GM19455 (cell line): ENCODE data around the gene ADAD1.
A peak's percentile ranks its signal among the peaks of the same experiment; 100 is the strongest.
"Not testable (repeated sequence)": the region's sequence is repeated elsewhere in the genome, so short reads cannot be mapped to it uniquely, and the experiment has no call there.

Experiments used
- ATAC-seq: cut with Tn5 transposase; IDR thresholded peaks from one replicate; pipeline ENCODE4 v1.9.1; 2021; ENCODE audit not compliant: unreplicated experiment

ADAD1 gene

DNA sequence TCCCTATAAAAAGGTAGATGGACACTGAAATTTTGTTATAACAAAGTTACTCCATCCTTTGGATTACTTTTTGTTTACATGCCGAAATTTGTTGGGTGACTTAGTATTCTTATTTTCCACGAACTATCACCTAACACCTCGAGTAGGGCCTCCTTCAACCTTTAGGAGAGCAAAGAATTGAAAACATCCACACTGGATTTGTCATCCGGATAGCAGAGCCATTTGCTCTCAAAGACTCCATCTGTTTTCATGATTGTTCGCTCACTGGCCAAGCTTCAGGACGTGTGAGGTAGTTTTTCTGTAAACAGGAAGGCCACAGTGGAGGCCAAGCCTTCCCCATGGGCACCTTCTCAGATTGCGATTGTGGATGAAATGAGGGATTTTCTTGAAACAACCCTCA, at the start of gene ADAD1:
ADAD1 (plus strand) TSS at position 301 of the 400 bp plus-strand sequence. CDS start 1,059 bp downstream, outside the sequence.
- no peak for ATAC-seq

DNA sequence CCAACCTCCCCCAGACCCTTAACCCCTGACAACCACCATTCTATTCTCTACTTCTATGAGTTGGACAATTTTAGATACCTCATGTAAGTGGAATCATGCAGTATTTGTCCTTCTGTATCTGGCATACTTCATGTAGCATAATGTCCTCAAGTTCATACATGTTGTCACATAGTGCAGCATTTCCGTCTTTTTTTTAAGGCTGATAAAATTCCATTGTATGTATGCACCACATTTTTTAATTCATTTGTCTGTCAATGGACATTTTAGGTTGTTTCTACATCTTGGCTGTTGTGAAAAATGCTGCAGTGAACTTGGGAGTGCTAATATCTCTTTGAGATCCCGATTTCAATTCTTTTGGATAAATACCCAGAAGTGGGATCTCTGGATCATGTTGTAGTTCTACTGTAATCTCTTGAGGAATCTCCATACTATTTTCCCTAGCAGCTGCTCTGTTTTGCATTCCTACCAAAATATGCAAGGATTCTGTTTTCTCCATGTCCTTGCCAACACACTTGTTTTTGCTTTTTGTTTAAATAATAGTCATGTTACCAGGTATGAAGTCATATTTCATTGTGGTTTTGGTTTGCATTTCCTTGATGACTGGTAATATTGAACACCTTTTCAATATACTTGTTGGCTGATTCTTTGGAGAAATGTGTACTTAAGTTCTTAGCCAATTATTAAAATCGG, 48.8 kb upstream of the ADAD1 start:
- ATAC-seq, result no peak

DNA sequence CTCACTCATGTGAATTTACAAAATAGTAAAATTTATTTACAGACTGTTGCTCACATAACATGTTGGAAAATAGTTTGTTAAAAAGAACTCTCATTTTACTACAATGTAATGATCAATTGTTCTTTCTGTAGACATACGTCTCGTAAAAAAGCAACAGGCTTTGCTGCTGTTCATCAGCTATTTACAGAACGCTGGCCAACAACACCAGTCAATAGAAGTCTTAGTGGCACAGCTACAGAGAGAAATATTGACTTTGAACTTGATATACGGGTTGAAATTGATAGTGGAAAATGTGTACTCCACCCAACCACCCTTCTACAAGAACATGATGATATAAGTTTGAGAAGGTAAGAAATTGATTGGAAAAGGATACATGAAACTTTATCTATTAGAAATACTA, 47.6 kb upstream of the ADAD1 start:
- ATAC-seq, result no peak

DNA sequence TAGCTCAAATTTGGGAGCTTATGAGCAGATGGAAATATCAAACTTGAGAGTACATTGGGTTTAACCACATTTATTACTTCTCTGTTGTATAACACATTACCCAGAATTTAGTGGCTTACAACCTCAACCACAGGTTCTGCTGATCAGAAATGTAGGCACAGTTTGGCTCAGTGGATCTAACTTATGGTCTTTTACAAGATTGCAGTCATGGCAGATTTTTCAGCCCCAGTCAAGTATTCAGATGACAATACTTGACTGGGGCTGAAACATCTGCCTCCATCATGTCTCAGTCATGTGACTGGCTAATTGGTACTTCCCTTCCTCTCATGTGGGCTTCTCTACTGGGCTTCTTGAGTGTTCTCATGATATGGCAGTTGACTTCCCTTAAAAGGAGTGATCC, 44.0 kb upstream of the ADAD1 start:
- no peak for ATAC-seq

DNA sequence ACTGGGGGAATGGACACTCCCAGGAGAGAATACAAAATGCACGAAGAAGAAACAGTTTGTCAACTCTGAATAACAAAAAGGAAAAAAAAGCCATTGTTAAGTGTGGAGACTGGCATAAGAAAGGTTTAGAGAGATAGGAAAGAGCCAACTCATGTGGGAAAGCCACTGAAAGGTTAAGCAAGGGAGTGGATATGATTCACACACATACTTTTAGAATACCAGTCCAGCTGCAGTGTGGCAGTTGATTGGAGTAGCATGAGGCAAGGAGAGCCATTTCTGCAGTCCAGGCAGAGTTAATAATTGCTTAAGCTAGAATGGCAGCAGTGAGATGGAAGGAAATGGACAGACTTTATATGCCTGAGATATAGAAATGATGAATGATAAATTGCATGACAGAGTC, 36.9 kb upstream of the ADAD1 start:
- ATAC-seq, result no peak

DNA sequence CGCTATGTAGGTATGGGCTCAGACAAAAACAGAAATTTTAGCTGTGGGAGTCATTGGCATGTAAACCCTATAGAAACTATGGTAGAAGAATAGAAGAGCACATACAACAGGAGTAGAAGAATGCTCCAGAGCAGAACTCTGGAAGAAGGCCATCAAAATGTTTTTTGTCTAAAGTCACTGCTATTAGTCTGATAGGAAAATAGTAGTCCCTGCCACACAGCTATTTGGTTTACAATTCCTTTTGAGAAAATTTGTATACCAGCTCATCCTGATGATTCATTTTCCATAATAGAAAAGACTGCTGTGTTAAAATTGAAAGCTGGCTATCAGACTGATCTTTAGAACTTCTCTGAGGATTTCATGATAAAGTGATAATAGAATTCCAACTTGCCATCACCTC, 32.8 kb upstream of the ADAD1 start:
- ATAC-seq, result no peak

DNA sequence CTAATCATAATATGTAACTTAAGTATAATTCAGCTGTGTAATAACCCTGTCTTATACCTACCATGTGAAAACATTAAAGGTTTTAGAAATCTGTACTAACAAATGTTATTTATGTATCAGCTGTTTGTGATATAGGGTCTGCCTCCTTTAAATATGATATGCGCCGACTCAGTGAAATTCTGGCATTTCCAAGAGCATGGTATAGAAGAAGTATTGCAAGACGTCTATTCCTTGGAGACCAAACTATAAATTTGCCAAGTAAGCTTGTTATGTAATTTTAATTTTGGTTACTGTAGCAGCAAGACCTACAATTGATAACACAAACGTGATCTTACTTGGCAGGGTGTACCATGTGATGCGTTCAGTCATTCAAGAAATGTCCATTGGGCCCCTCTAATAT, 32.3 kb upstream of the ADAD1 start:
- no peak for ATAC-seq

DNA sequence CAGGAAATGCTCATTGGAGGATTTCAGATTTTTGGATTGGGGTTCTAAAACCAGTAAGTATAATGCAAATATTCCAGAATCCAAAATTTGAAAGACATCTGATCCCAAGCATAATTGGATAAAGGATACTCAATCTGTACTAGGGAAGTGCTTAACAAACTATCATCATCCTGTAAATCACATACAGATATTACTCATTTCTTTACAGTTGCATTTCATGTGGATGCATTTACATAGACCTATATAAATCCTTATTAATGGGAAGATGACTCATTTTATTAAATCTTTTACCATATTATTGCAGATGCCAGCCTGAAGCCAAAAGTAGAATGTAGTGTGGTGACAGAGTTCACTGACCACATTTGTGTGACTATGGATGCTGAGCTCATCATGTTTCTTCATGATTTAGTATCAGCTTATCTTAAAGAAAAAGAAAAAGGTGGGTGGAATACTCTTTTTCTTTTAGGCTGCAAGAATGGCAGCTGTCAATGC, 22.4 kb upstream of the ADAD1 start:
- ATAC-seq, result no peak

DNA sequence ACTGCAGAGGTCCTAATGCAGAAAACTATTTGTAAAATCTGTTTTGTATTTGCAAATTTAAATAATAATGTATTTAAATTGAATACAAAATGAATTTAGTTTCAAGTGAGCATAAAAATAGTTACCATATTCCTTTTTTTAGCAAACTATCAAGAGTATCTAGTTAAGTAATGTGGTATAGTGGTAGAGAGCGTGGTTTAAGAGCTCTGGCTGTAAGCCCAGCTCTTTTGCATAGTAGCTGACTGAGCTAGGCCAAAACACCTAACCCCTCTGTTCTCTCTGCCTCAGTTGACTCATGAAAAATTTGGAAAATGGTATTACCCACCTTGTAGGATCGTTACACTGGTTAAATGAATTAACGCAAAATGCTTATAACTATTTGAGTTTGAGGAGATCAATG, 18.1 kb upstream of the ADAD1 start:
- ATAC-seq, result no peak

DNA sequence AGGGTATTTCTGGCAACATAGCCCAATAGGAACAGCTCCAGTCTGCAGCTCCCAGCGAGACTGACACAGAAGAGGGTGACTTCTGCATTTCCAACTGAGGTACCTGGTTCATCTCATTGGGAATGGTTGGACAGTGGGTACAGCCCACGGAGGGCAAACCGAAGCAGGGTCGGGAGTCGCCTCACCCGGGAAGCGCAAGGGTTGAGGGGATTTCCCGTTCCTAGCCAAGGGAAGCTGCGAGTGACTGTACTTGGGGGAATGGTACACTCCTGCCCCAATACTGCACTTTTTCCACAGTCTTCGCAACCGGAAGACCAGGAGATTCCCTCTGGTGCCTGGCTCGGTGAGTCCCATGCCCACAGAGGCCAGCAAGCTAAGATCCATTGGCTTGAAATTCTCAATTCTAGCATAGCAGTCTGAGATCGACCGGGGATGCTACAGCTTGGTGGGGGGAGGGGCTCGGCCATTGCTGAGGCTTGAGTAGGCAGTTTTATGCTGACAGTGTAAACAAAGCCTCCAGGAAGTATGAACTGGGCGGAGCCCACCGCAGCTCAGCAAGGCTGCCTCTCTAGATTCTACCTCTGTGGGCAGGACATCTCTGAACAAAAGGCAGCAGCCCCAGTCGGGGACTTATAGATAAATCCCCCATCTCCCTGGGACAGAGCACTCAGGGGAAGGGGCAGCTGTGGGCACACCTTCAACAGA, 14.0 kb upstream of the ADAD1 start:
- no peak for ATAC-seq

DNA sequence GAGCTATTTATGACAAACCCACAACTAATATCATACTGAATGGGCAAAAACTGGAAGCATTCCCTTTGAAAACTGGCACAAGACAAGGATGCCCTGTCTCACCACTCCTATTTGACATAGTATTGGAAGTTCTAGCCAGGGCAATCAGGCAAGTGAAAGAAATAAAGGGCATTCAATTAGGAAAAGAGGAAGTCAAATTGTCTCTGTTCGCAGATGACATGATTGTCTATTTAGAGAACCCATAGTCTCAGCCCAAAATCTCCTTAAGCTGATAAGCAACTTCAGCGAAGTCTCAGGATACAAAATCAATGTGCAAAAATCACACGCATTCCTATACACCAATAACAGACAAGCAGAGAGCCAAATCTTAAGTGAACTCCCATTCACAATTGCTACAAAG, 10.0 kb upstream of the ADAD1 start:
- not testable (repeated sequence) for ATAC-seq

DNA sequence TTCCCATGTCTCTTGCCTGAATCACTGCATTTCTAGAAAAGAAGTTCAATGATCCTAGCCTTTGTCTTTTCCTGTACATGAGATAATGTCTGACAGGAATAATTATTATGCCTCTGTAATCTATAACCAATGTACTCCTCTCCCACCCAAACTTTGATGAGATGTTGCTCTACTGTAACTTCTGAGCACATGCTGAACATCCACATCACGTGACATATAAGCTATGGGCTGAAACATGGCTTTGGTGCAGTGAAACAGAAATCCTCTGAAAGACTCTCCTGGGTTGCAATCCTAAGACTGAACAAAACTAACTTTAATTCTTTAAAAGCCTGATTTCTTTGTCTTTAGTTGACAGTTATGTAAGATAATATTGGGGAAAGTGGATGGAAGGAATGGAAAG, 1.5 kb upstream of the ADAD1 start:
- ATAC-seq, result no peak

DNA sequence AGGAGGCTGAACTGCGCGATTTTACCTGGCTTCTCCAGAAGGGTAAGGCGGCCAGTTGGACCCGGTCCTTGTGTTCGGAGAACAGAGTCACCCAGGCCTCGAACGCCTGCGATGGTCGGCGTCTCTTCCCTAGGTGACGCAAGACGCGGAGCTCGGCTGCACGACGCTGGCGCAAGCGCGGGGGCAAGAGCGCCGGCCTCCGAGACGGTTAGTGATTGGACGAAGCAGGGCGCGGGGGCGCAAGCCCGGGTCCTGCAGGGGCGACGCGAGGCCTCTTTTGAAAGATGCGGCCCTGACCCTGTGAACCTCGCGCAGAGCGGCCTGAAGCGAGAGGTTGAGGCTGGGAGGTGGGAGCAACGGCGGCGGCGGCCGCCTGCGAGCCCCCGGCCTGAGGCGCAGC, 428 bp downstream of the ADAD1 start:
- no peak for ATAC-seq

DNA sequence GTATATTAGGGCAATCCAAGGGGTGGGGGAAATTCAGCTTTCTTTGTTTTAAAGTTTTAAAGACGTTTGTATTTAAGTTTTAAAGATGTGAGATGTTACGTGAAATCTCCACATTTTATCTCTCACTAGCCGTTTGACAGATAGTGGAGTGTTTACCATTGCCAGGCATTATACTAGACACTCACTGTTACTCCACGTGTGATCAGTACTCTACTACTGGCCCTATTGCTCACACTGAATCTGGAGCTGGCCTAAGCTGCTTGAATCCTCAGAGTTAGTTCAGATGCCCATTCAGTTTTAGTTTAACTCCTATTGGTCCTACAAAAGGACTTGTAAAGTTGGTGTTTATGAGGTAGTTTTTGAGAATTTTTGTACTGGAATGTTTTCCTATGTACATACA, 4.5 kb downstream of the ADAD1 start:
- no peak for ATAC-seq

DNA sequence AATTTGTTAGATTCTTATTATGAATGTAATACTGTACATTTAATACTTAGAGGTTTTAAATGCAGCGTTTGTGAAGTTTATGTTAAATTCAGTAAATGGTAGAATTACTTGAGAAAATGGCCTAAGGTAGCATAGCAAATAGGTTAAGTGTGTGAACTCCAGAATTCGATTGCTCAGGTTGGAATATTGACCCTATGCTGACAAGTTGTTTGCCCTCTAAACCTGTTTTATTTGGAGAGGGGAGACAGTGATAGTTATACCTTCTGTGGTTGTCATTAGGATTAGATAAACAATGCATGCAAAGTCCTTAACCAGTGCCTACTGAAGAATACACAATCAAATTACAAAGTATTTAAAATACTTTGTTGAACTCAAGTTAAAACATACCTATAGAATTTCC, 5.4 kb downstream of the ADAD1 start:
- ATAC-seq, result no peak

DNA sequence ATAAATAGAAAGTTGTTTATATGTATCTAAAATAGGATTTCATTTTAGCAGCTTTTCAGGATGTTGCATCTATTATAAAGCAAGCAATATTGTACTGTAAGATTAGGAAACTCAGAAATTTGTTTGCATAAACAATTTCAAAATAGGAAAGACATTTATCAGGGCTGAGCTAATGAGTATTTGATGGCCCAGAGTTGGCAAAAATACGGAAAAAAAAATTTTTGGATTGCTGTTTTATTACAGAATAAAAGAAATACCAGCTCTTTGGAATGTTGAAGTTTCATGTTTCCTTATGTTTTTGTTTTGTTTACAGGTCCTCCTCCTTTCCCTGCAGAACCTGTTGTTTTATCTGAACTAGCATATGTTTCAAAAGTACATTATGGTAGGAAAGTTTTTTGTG, 14.5 kb downstream of the ADAD1 start:
- ATAC-seq, result no peak

DNA sequence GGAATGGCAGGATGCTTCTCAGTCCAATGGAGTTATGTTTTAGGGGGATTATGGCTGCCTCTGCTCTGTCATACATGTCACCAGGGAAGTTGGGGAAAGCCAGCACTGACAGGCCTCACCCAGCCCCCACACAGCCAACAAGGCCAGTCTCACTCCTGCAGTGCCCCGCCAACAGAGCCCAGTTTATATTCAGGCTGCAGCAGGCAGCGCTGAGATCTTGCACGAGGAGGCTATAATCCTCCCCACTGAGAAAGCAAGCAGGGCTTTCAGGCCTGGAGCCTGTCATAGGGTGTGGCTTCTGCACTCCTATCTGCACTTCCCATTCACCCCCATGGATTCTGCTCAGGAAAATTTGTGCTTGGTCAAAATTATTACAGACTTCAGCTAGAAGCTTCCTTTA, 25.1 kb downstream of the ADAD1 start:
- ATAC-seq, result no peak

DNA sequence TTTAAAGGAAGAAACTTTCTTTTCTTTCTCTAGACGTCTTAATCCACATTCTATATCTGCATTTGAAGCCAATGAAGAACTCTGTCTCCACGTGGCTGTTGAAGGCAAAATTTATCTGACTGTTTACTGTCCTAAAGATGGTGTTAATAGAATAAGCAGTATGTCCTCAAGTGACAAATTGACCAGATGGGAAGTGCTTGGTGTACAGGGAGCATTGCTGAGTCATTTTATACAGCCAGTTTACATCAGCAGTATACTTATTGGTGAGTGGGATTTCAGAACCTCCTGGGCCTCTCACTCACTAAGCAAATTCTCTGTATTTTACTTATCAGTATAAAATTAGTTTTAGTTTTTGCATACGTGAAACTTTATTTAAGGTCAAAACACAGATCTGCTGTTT, 33.7 kb downstream of the ADAD1 start:
- ATAC-seq, result peak; percentile 65

DNA sequence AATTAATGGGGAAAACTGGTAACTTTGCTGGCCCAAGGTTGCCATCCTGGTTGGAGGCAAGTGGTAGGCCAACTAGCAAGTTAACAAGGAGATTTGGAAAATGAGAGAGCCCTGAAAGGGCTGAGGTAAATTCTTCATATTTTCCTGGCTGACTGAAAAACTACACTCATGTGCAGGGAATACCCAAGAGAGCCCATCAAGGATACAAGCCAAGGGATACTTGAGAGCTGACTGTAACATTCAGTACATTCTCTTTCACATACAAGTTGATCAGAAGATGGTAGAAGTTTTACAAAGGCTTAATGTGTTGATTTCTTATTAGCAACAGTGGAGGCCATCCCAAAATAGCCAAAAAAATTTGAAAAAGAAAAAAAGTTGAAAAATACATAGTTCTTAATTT, 44.4 kb downstream of the ADAD1 start:
- ATAC-seq, result no peak

DNA sequence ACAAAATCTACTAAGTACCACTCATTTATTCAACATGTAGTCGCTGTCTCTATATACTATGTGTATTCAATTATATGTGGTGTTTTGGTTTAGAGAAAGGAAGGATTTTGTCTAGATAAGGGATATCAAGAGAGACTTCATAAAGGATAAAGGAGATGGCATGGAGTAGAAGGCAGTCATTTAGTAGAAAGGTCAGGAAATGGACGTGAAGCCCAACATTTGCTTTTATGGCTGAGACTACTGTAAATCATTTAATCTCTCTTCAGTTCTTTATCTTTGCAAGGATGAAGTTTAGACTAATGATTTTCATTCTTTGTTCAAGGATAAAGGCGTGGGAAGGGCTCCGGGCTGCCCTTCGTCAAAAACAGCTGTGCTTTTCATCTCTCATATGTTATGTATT, 52.5 kb downstream of the ADAD1 start:
- ATAC-seq, result no peak

DNA sequence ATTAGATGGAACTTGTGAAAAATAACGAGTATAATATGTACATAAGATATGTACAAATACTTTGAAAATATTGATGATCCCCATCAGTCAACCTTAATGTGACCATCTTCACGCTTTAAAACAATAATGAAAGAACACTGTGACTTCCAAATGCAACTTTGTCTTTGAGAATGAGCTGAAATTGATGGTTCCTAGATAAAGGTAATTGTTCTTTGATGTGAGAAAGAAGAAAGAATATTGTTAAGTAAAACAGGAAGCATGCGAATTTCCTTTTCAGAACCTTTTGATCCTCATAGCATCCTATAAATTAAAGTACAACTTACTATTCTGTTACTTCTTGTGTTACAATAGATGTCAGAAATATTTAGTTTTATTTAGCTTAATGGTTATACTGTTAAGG, 55.5 kb downstream of the ADAD1 start:
- no peak for ATAC-seq

DNA sequence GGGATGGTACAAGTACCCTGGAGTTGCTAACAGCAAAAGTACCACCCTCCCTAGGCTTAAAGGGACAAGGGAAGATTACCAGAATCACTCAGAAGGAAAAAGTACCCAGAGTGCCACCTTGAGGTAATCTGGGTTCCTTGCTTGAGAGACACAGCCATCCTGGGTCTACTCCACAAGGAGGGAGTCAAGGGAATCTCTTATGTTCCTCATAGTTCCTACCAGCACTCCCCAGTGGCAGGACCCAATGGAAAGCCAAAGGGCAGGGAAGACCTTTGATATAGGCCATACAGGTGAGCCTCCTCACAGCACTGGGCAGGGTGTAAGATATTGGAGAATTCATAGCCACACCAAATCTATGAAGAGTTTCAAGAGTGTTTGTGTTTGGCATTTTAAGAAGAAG, 72.0 kb downstream of the ADAD1 start:
- ATAC-seq, result no peak
